Esophagus squamous epithelium (tissue), 4 donors: ENCODE data around the gene HDAC1.

Experiments used
- CTCF ChIP-seq, 6 experiments: fragments of 450-650 bp in 4 of 6; fragments of 200-600 bp in 2 of 6; sonication (generic) in 2 of 6; IDR thresholded peaks; one replicate each; pipeline ENCODE4 v1.5.1; 2016 to 2019; ENCODE audit warnings: antibody characterized with exemption in 6 of 6, mild to moderate bottlenecking in 4 of 6, moderate library complexity in 4 of 6
- POLR2A ChIP-seq, 4 donors: fragments of 450-650 bp; IDR thresholded peaks; one replicate each; pipeline ENCODE4 v1.6.1; 2017; ENCODE audit warnings: antibody characterized with exemption in 4 of 4, mild to moderate bottlenecking in 4 of 4, moderate library complexity in 3 of 4

- TF ChIP-seq POLR2A (IDR thresholded peaks at IDR 0.05) (no peak), CTCF (IDR thresholded peaks at IDR 0.05) (no peak)
These were observed 42.5 kb downstream of the HDAC1 start for GRCh38 chr1:32334274-32334861.
